A673 (cell line): ENCODE measurements around the gene FLG2. TPM values are rescaled to one million over a fixed set of nuclear protein-coding genes. Genes with fewer than 3 reads are reported as not detected.

Source experiments
- BruUV-seq: library from RNA; stranded (reverse); fragments of 400-500 nt; replicated peaks from 2 replicates; lab custom pipeline; 2021; lab: Mats Ljungman, UMichigan
- CTCF ChIA-PET: fragments of 300-600 bp; sonication (Branson Sonifier 250); formaldehyde crosslinking; loops from one replicate; lab custom pipeline; 2022; ENCODE audit warnings: antibody characterized with exemption; lab: Charles Lee
- POLR2A ChIA-PET: fragments of 300-600 bp; sonication (Branson Sonifier 250); formaldehyde crosslinking; loops from one replicate; lab custom pipeline; 2022; ENCODE audit warnings: antibody characterized with exemption; ENCODE audit not compliant: low non-redundant PET; lab: Charles Lee
- DNase-seq: peaks from one replicate; pipeline ENCODE4 v3.0.0-alpha.2; 2015; ENCODE audit warnings: low spot score
- H3K27ac ChIP-seq: fragments of 200-600 bp; sonication (generic); 2 replicates; pipeline ENCODE4 v1.5.1; 2016; ENCODE audit warnings: mixed run types, low read depth, mild to moderate bottlenecking, mixed read lengths, antibody characterized with exemption, low read length; ENCODE audit not compliant: poor library complexity, severe bottlenecking
- H3K27me3 ChIP-seq: fragments of 200-600 bp; sonication (generic); replicated peaks from 2 replicates; pipeline ENCODE4 v1.6.1; 2017; ENCODE audit warnings: mixed run types, low read depth, mild to moderate bottlenecking, mixed read lengths, antibody characterized with exemption, low read length; ENCODE audit not compliant: insufficient read depth, poor library complexity
- H3K36me3 ChIP-seq: fragments of 200-600 bp; sonication (generic); 2 replicates; pipeline ENCODE4 v1.6.1; 2016; ENCODE audit warnings: mixed run types, mild to moderate bottlenecking, mixed read lengths, antibody characterized with exemption, low read length; ENCODE audit not compliant: insufficient read depth, poor library complexity, severe bottlenecking
- H3K4me1 ChIP-seq: fragments of 200-600 bp; sonication (generic); 2 replicates; pipeline ENCODE4 v1.6.1; 2017; ENCODE audit warnings: mixed run types, mild to moderate bottlenecking, mixed read lengths, antibody characterized with exemption, low read length; ENCODE audit not compliant: insufficient read depth, poor library complexity, severe bottlenecking
- H3K4me3 ChIP-seq: fragments of 200-600 bp; sonication (generic); 2 replicates; pipeline ENCODE4 v1.5.1; 2016; ENCODE audit warnings: low read depth, mixed run types, mild to moderate bottlenecking, mixed read lengths, low read length; ENCODE audit not compliant: poor library complexity, severe bottlenecking
- H3K9me3 ChIP-seq: fragments of 200-600 bp; sonication (generic); 2 replicates; pipeline ENCODE4 v1.6.1; 2016; ENCODE audit warnings: mixed run types, low read depth, mild to moderate bottlenecking, mixed read lengths, antibody characterized with exemption, low read length; ENCODE audit not compliant: poor library complexity, severe bottlenecking
- CTCF ChIP-seq: fragments of 300-800, 200-600 bp; sonication (generic); conservative IDR thresholded peaks from 2 replicates; pipeline ENCODE4 v1.5.1; 2017; ENCODE audit warnings: low read depth, mild to moderate bottlenecking, antibody characterized with exemption, low read length, moderate library complexity, mixed read lengths
- EZH2 ChIP-seq: fragments of 200-600 bp; sonication (generic); IDR thresholded peaks from 2 replicates; pipeline ENCODE4 v1.6.1; 2017; ENCODE audit warnings: borderline replicate concordance, low read depth, mild to moderate bottlenecking, mixed read lengths, antibody characterized with exemption, low read length; ENCODE audit not compliant: poor library complexity, severe bottlenecking
- intact Hi-C: fragments of 100-400 bp; cut with micrococcal nuclease; formaldehyde crosslinking; loops from one replicate; pipeline ENCODE4 v1.10.0; 2022; ENCODE audit not compliant: unreplicated experiment
- total RNA-seq: library from RNA; stranded (reverse); gene quantifications from 2 replicates; pipeline ENCODE4 v1.2.3, GENCODE V29; 2021

FLG2 gene
- total RNA-seq, 1 experiment from 2014 or later = not detected

DNA sequence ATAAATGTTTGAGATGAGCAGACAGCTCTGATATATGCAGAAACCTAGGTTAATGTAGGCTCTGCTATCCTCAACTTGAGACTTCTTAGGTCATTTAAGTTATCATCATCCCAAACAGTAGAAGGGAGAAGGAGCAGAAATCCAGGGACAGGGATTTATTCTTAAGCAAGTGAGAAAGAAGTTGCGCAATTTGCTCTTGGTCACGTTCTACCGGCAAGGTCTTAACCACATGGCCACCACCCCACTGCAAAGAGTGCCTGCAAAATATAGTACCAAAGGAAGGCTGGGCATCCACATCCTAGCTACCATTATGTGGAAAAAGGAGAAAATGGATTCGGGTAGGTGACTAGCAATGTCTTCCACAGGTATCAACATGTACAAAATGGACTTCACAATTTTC, 29.1 kb upstream of the FLG2 start:
- DNase-seq = no peak
- Histone ChIP-seq H3K4me1 (no peaks in the 10 kb centered on the region), H3K27me3 (peaks cover 12% of the 10 kb centered on the region), H3K4me3 (no peak overlapping the region), H3K36me3 (no peaks in the 10 kb centered on the region), H3K27ac (no peak overlapping the region), H3K9me3 (no peaks in the 10 kb centered on the region)
- TF ChIP-seq EZH2 (no peak), CTCF (no peak)
- POLR2A ChIA-PET = no interaction called here
- CTCF ChIA-PET = no interaction called here
- intact Hi-C loops = no loop called here
- no TSS peak for BruUV-seq

- TF ChIP-seq EZH2 = no peak
These were observed 27.1 kb upstream of the FLG2 start for GRCh38 chr1:152386940-152387339.

GRCh38 chr1:152380932-152381331, 21.1 kb upstream of the FLG2 start:
- Histone ChIP-seq H3K4me1 (no peaks in the 10 kb centered on the region), H3K36me3 (no peaks in the 10 kb centered on the region), H3K4me3 (no peak overlapping the region), H3K9me3 (no peaks in the 10 kb centered on the region), H3K27ac (no peak overlapping the region), H3K27me3 (peaks cover 5% of the 10 kb centered on the region)
- CTCF ChIA-PET = no interaction called here
- no peak for DNase-seq
- BruUV-seq = no TSS peak
- intact Hi-C loops = no loop called here
- TF ChIP-seq CTCF = no peak
- TF ChIP-seq EZH2 = no peak
- POLR2A ChIA-PET = no interaction called here

More at GRCh38 chr1:152386940-152387339, 27.1 kb upstream of the FLG2 start:
- Histone ChIP-seq H3K27me3 (peaks cover 12% of the 10 kb centered on the region), H3K4me1 (no peaks in the 10 kb centered on the region), H3K9me3 (no peaks in the 10 kb centered on the region), H3K36me3 (no peaks in the 10 kb centered on the region), H3K27ac (no peak overlapping the region), H3K4me3 (no peak overlapping the region)
- intact Hi-C loops = no loop called here
- ChIA-PET CTCF (no interaction called here), POLR2A (no interaction called here)
- BruUV-seq = no TSS peak
- DNase-seq = no peak

DNA sequence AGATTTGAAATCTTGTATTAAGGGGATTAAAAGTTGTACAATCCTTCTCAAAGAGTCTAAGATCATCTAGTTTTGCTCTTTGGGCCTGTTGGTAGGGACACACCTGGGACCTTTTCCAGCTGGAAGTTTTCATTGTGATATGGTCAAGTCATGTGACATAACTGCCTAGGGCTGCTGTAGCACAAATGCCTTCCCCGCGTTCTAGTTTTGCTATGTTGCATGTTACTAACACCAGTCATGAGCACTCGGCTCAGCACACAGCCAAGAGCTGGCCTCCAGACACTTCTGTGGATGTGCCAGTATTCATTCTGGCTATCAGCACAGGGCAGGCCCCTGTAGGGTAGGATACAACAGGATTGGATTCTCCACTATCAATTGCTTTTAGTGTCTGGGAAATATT, 14.6 kb upstream of the FLG2 start:
- H3K27me3 ChIP-seq = peaks cover 3% of the 10 kb centered on the region
- ChIA-PET POLR2A (no interaction called here), CTCF (no interaction called here)
- no TSS peak for BruUV-seq
- H3K9me3 ChIP-seq = no peaks in the 10 kb centered on the region
- H3K27ac ChIP-seq = no peak overlapping the region
- no peak for DNase-seq
- TF ChIP-seq CTCF (no peak), EZH2 (no peak)
- no peaks in the 10 kb centered on the region for H3K36me3 ChIP-seq
- H3K4me1 ChIP-seq = no peaks in the 10 kb centered on the region
- intact Hi-C loops = no loop called here
- no peak overlapping the region for H3K4me3 ChIP-seq
